GM18517 (cell line): ENCODE results near the gene BACE2.

Experiments used
- ATAC-seq: cut with Tn5 transposase; IDR thresholded peaks from one replicate; pipeline ENCODE4 v1.9.1; 2021; ENCODE audit warnings: mild to moderate bottlenecking, moderate library complexity; ENCODE audit not compliant: unreplicated experiment

The BACE2 gene

DNA sequence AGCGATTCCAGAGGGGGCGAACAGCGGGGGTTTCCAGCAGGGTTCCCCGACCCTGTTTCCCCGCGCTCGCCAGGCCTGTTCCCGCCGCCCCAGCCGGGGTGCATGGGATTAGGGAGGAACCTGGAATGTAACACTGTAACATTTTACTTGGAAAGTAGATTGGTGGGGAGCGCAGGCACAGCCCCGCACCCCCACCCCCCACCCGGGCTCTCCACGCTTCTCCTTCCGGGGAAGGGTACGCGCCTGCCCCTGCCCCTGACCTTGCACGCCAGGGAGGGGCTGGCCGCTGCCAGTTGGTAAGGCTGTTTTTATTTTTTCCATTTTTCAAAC lies 149.1 kb downstream of the BACE2 start:
- no peak for ATAC-seq

DNA sequence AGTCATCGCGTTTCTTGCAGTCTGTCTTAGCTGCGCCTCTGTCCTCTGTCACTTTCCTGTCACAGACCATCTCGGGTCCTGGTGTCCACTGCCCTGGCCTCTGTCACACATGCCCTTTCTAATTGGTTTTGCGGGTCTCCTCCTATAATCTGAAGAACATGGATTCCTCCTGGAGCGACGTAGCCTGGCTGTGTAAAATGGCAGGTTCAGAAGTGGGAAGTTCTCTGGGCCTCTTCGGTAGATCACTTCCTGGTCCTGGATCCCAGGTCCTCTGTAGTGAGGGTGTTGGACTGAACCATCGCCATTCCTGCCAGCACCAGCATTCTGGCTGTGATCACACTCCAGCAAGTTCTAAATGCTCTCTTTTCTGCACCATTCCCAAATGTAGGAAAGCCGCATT lies 149.5 kb downstream of the BACE2 start:
- no peak for ATAC-seq

DNA sequence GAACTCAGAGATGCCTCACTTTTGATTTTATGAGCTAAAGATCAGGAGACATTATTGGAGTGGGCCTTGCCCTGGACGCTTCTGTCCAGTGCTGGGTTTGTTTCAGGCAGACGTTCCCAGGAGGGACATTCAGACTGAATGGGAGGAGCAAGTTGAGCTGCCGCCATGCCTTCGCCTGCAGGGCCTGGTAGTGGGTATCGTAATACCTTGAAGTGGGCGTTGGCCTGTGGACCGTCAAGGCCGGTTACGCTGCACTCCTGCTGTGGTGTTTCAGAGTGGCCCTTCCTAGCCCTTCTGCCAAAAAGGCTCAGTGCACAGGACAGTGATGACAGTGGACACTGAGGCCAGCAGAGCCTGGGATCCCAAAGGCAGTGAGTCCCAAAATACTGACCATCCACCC lies 150.3 kb downstream of the BACE2 start:
- ATAC-seq, result no peak

DNA sequence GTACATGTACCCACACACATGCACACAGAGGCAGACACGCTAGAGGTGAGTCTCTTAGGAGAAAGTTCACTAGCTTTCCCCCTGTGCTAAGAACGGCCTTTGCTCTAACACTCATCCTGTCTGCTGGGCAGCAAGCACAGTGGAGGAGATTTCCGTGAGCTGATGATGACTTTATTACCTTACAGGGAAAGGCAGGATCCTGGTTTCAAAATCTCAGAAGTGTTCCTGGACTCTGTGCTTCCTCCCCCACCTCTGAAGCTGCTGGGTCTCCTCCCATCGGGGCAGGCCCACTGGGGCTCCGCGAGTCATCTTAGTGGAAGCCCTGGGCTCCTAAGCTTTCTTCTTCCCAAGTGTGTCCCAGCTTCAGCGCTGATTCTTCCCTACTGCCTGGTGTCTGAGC lies 151.3 kb downstream of the BACE2 start:
- no peak for ATAC-seq

DNA sequence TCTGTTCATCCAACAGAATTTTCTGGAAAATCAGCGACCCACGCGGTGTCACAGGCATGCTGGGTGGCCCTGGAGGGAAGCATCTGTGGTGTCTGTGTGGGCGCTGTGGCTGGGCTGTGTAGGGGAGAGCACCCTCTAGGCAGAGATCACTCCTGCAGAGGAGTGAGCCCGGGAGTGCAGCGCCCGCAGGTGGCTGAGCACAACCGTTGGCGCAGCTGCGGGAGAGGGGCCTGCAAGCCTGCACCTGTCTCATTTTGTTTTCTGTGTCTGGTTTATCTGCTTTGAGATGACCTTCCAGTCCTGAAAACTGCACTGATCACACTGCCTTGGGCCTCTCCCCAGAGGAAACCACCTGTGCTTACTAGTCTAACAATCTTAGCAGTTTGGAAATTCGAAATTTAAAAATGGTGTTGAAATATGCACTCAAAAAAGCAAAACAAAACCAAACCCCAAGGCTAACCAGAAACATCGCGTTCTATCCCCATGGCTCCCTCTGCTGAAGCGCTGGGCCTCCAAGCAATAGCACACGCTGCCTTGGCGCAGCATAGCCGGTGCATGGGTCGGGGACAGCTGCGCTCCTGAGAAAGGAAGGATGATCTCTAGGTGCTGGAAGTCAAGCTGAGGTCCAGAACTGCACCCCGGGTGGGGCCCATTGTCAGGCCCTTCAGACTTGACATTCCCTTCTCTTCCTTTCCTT lies 153.4 kb downstream of the BACE2 start:
- ATAC-seq, result no peak

DNA sequence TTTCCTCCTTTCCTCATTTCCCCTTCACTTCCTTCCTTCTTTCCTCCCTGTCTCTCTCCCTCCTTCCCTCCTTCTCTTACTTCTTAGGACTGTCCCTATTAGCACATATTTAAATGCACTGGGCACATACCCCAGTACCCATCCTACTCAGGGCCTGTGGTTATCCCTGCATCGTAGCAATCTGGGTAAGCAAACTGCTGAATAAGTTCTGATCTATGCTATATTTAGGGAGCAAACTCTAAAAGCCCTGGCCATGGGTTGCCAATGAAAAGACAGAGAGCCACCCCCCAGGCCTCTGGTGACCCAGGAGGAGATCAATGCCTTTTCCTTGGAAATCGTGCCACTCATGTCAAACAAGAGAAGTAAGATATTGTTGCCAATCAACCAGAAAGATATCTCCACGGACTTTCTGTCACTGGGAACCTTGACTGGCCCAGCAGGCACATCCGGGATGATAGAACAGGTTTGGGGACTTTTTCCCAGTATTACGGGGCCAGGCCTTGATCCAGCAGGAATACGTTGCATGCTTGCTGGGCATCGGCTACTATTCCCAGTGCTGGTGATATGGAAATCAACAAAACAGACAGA lies 154.0 kb downstream of the BACE2 start:
- ATAC-seq, result no peak

DNA sequence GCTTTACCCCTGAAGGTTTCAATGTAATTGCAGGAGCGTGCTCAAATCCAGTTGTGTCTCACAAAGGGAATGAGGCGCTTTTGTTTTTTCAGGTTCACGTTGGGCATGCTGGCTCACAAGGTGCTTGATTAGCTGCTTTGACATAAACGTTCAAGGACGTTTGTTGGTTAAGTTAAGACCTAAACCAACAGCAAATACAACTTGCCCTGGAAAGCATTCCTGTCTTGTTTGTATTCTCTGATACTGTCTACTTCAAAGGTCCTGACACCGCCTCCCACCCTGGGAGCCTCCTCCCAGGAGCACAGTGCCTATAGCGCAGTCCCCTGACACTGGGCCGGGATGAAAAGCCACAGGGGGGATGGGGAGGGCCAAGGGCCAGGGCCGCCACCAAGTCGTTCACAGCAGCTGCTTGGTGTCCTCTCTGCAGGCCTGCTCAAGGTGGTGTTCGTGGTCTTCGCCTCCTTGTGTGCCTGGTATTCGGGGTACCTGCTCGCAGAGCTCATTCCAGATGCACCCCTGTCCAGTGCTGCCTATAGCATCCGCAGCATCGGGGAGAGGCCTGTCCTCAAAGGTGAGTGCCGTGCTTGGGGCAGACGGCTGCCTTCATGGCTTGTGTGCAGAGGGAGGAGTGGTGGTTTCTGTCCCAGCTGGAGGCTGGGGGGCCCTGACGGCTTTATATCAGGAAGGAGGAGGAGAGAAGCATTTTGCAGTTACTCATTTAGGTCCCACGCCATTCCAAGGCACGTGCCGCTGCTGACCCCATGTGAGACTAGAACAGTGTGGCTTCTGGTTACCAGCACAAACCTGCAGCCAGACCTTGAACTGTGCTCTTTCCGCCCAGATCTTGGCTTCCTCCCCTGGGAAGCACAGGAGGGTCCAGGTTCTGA lies 154.8 kb downstream of the BACE2 start:
- ATAC-seq, result no peak

DNA sequence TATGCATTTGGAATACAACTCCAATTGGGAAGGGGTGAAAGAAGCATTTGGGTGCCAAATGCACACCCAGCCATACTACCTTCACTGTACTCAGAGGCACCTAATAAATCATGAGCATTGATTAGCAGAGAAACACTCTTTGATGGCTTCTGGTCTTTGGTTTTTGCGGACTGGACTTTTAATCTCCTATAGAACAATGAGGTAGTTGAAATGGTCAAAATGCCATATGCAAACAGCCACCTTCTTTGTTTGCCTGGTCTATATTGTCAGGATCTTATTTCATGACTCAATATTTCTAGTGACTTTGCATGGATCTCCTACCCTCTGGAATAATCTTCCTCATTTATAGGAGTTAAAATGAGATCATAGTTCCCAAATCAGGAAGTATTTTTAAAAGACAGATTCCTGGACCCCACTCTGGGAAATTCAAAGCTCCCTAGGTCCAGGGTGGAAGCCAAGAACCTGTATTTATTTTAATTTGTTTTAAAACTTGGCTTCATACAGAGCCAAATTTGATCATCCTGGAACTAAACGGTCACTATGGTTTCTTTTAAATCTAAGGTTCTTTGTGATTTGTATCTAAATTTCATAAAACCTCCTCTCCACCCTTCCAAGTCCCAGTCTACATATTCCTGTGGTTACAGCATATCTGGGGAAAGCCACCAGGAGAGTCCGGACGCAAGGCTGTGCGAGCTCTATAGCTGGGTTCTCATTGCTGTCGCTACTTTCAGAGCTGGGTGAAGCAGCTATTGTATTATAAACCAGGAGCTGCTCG lies 157.4 kb downstream of the BACE2 start:
- no peak for ATAC-seq

DNA sequence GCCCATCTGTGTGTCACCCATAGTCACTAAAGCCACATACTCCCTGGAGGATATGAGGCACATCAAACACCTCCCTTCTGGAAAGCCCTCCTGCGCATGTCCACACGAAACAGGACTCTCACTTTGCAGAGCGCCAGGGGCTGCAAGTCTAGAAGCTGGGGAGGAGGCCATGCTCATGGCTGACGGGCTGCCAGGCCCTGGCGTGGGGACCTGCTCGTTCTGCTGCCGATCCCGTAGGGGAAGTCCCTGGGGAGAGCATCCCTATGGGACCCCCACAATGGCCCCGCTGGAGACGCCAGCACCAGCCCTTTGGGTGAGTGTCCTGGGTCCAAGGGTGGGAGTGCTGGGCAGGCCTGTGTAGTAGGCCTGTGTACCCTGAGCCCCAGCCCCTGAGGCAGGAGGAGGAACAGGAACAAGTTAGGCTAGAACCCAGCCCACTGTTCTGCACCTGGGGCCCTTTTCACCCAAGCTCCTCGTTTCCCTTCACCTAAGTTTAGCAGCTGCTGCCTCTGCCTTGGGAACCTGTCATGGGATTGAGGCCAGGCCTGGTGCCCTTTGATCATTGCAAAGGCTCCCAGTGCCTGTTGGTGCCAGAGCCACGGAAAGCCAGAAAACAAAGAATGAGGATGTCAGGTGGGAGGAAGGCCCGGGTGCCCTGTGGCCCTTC lies 158.6 kb downstream of the BACE2 start:
- no peak for ATAC-seq

DNA sequence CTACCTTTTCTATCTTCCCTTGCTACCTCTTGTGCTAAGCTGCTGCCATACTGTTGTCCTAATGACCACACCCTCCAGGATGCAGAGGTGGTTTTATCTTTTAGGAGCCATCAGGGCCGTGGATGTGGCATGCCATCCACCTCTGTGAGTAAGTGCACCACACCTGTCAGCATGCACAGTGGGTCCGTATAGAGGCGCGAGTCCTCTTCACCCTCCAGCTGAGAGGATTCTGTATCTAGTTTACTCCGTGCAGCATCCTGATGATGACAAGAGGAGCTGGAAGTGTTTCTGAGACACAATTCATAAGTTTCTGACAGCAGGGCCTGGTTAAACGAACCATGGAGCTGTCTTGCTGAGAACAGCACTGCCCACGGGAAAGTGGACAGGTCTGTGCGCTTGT lies 159.8 kb downstream of the BACE2 start:
- no peak for ATAC-seq

DNA sequence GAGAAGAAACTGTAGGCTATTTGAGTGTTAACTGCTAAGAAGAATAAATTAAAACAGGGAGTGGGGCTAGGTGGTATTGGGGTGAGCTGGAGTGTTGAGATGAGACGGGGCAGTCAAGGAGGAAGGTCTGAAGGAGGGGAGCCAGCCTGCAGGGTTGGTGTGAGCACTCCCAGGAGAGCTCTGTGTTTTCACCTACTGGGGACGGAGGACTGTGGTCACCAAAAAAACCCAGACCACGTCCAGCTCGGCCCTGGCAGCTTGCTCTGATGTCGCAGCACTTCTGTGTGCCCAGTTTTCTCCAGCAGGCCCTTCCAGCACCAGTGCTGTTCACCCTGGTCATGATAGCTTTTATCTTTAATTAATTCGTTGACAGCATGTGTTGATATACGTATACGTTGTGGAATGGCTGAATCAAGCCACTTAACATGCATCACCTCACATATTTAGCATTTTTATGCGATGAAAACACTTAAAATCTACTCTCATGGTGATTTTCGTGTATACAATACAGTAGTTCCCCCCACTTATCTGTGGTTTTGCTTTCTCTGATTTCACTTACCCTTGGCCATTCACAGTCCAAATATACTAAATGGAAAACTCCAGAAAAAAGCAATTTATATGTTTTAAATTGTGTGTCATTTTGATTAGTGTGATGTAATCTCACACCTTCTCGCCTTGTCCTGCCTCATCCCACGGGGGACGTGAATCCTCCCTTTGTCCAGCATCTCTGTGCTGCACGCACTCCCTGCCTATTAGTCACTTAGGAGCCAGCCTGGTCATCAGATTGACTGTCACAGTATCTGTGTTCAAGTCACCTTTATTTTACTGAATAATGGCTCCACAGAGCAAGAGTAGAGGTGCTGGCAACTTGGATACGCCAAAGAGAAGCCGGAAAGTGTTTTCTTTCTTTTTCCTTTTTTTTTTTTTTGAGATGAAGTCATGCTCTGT lies 161.0 kb downstream of the BACE2 start:
- no peak for ATAC-seq
